ENCODE results near the gene DGCR6L.
"Not testable (repeated sequence)": the region's sequence is repeated elsewhere in the genome, so short reads cannot be mapped to it uniquely, and the experiment has no call there.

DGCR6L gene

GRCh38 chr22:20324139-20324516 is 4.3 kb upstream of the DGCR6L start:
- DNase-seq: no peak

- not testable (repeated sequence) for DNase-seq
Measured at GRCh38 chr22:20321552-20322211, 1.8 kb upstream of the DGCR6L start.

GRCh38 chr22:20320659-20321551 is 1.0 kb upstream of the DGCR6L start:
- DNase-seq: not testable (repeated sequence)

GRCh38 chr22:20319041-20319744 is 667 bp downstream of the DGCR6L start:
- DNase-seq: no peak

- not testable (repeated sequence) for DNase-seq
Measured at GRCh38 chr22:20318043-20318688, 1.7 kb downstream of the DGCR6L start.

- DNase-seq: not testable (repeated sequence)
Measured at GRCh38 chr22:20317402-20318042, 2.3 kb downstream of the DGCR6L start.

GRCh38 chr22:20316844-20317401 is 2.9 kb downstream of the DGCR6L start:
- DNase-seq: no peak

GRCh38 chr22:20316217-20316843 is 3.5 kb downstream of the DGCR6L start:
- no peak for DNase-seq

GRCh38 chr22:20315337-20316216 is 4.3 kb downstream of the DGCR6L start:
- DNase-seq: no peak

GRCh38 chr22:20314741-20315336 is 5.0 kb downstream of the DGCR6L start:
- not testable (repeated sequence) for DNase-seq

- not testable (repeated sequence) for DNase-seq
Measured at GRCh38 chr22:20314206-20314605, 5.7 kb downstream of the DGCR6L start.

- DNase-seq: not testable (repeated sequence)
Measured at GRCh38 chr22:20313306-20314077, 6.4 kb downstream of the DGCR6L start.

GRCh38 chr22:20312396-20313191 is 7.3 kb downstream of the DGCR6L start:
- no peak for DNase-seq

- not testable (repeated sequence) for DNase-seq
Measured at GRCh38 chr22:20311249-20312062, 8.4 kb downstream of the DGCR6L start.

- DNase-seq: not testable (repeated sequence)
Measured at GRCh38 chr22:20310773-20311172, 9.1 kb downstream of the DGCR6L start.

GRCh38 chr22:20310180-20310579 is 9.7 kb downstream of the DGCR6L start:
- not testable (repeated sequence) for DNase-seq
